Liver (tissue), 9 donors: ENCODE results near the gene CUBN. TPM values are rescaled to one million over a fixed set of nuclear protein-coding genes. Genes with fewer than 3 reads are reported as not detected.

ENCODE experiments used
- DNase-seq: peaks from one replicate; pipeline ENCODE4 v3.0.0-alpha.2; 2017; ENCODE audit warnings: low spot score
- H3K27ac ChIP-seq, 2 donors: one replicate each; pipeline ENCODE4 v1.7.0; 2013; ENCODE audit warnings: inconsistent platforms in 2 of 2, low read length in 2 of 2, control low read depth in 1 of 2, low read depth in 1 of 2, mild to moderate bottlenecking in 1 of 2
- H3K27me3 ChIP-seq, 4 donors: one replicate each; pipeline versions ENCODE4 v1.6.1 to v1.7.0; 2013; ENCODE audit warnings: low read length in 3 of 4, inconsistent platforms in 1 of 4, mild to moderate bottlenecking in 1 of 4, moderate library complexity in 1 of 4; ENCODE audit not compliant: control insufficient read depth in 4 of 4, insufficient read depth in 4 of 4
- H3K36me3 ChIP-seq, 4 donors: one replicate each; pipeline versions ENCODE4 v1.6.1 to v1.7.0; 2013; ENCODE audit warnings: low read length in 3 of 4, mild to moderate bottlenecking in 3 of 4, low read depth in 1 of 4, moderate library complexity in 1 of 4; ENCODE audit not compliant: control insufficient read depth in 4 of 4, insufficient read depth in 3 of 4
- H3K4me1 ChIP-seq, 4 donors: one replicate each; pipeline versions ENCODE4 v1.6.1 to v1.7.0; 2013; ENCODE audit warnings: low read length in 3 of 4, mild to moderate bottlenecking in 3 of 4, moderate library complexity in 1 of 4; ENCODE audit not compliant: control insufficient read depth in 4 of 4, insufficient read depth in 4 of 4
- H3K4me3 ChIP-seq, 3 donors: one replicate each; pipeline versions ENCODE4 v1.6.1 to v1.7.0; 2013; ENCODE audit warnings: low read length in 3 of 3, control low read depth in 1 of 3, low read depth in 1 of 3, mild to moderate bottlenecking in 1 of 3
- H3K9ac ChIP-seq, 2 donors: one replicate each; pipeline ENCODE4 v1.7.0; 2013; ENCODE audit warnings: low read length in 2 of 2, mild to moderate bottlenecking in 2 of 2, moderate library complexity in 2 of 2, control low read depth in 1 of 2, low read depth in 1 of 2
- H3K9me3 ChIP-seq, 4 donors: one replicate each; pipeline versions ENCODE4 v1.6.1 to v1.7.0; 2013; ENCODE audit warnings: low read length in 3 of 4; ENCODE audit not compliant: control insufficient read depth in 4 of 4
- ATF3 ChIP-seq: IDR thresholded peaks from 2 replicates; pipeline ENCODE4 v1.6.1; 2016; ENCODE audit warnings: antibody characterized with exemption
- CTCF ChIP-seq: fragments of 150-350 bp; IDR thresholded peaks from 2 replicates; pipeline ENCODE4 v1.5.1; 2017; ENCODE audit warnings: improper control_type of control experiment, low read depth, low read length; ENCODE audit not compliant: missing input control
- FOXA1 ChIP-seq: IDR thresholded peaks from 2 replicates; pipeline ENCODE4 v1.6.1; 2016; ENCODE audit warnings: antibody characterized with exemption
- FOXA2 ChIP-seq: IDR thresholded peaks from 2 replicates; pipeline ENCODE4 v1.6.1; 2016; ENCODE audit warnings: antibody characterized with exemption
- GABPA ChIP-seq, 2 donors: IDR thresholded peaks in 1 of 2; conservative IDR thresholded peaks in 1 of 2; 2 replicates each; pipeline ENCODE4 v1.6.1; 2016; ENCODE audit warnings: antibody characterized with exemption in 2 of 2, mild to moderate bottlenecking in 1 of 2, moderate library complexity in 1 of 2
- HNF4G ChIP-seq: IDR thresholded peaks from 2 replicates; pipeline ENCODE4 v1.6.1; 2016; ENCODE audit warnings: antibody characterized with exemption
- JUND ChIP-seq, 2 donors: IDR thresholded peaks; 2 replicates each; pipeline ENCODE4 v1.6.1; 2016; ENCODE audit warnings: antibody characterized with exemption in 2 of 2
- MAX ChIP-seq: IDR thresholded peaks from 2 replicates; pipeline ENCODE4 v1.6.1; 2016; ENCODE audit warnings: antibody characterized with exemption
- NR2F2 ChIP-seq: IDR thresholded peaks from 2 replicates; pipeline ENCODE4 v1.6.1; 2016; ENCODE audit warnings: antibody characterized with exemption
- RAD21 ChIP-seq, 2 donors: IDR thresholded peaks; 2 replicates each; pipeline ENCODE4 v1.6.1; 2016; ENCODE audit warnings: antibody characterized with exemption in 2 of 2, mild to moderate bottlenecking in 2 of 2
- REST ChIP-seq: IDR thresholded peaks from 2 replicates; pipeline ENCODE4 v1.6.1; 2016; ENCODE audit warnings: antibody characterized with exemption, mild to moderate bottlenecking
- RXRA ChIP-seq, 2 donors: IDR thresholded peaks; 2 replicates each; pipeline ENCODE4 v1.6.1; 2017 to 2018; ENCODE audit warnings: antibody characterized with exemption in 2 of 2, mild to moderate bottlenecking in 1 of 2
- SP1 ChIP-seq: IDR thresholded peaks from 2 replicates; pipeline ENCODE4 v1.6.1; 2018; ENCODE audit warnings: antibody characterized with exemption, mild to moderate bottlenecking
- TAF1 ChIP-seq: conservative IDR thresholded peaks from 2 replicates; pipeline ENCODE4 v1.6.1; 2016; ENCODE audit warnings: antibody characterized with exemption, mild to moderate bottlenecking
- ZBTB33 ChIP-seq: IDR thresholded peaks from 2 replicates; pipeline ENCODE4 v1.6.1; 2016; ENCODE audit warnings: antibody characterized with exemption
- WGBS: extraction: QIAGEN DNeasy Blood & Tissue Kit; methylation state at CpG from one replicate; pipeline ENCODE4 v1.1.7; 2013; 5-methylcytosine and 5-hydroxymethylcytosine counted together
- polyA plus RNA-seq, 2 donors: library from polyadenylated mRNA; stranded (reverse) in 1 of 2; unstranded in 1 of 2; fragments of 200-250 nt in 1 of 2; fragments of >200 nt in 1 of 2; fragmentation: Nextera tagmentation in 1 of 2; extraction: Ambion mirVana in 1 of 2; gene quantifications; one replicate each; pipeline versions ENCODE4 v1.2.1 to v1.2.3, GENCODE V29; 2013 to 2015
- total RNA-seq, 2 donors: library from RNA; depleted of rRNA; stranded (reverse); fragments of >200 nt; gene quantifications; one replicate each; pipeline ENCODE4 v1.2.3, GENCODE V29; 2014
- donor health status: healthy.
- donor health status: healthy.
- donor health status: healthy.
- donor health status: healthy.
- donor health status: healthy.

Gene CUBN
- total and polyA plus RNA-seq, 4 donors, result 0.01 to 0.67 (median 0.30) TPM

- Histone ChIP-seq H3K4me3 (no peak overlapping the region), H3K36me3 (no peaks in the 10 kb centered on the region), H3K9ac (no peak overlapping the region), H3K27ac (no peak overlapping the region), H3K27me3 (no peaks in the 10 kb centered on the region), H3K9me3 (no peaks in the 10 kb centered on the region), H3K4me1 (no peaks in the 10 kb centered on the region)
- no peak for DNase-seq
- 77% methylated on average over 7 of the region's 7 CpGs for WGBS
- TF ChIP-seq RAD21 (IDR thresholded peaks at IDR 0.05) (no peak), CTCF (no peak), JUND (IDR thresholded peaks at IDR 0.05) (no peak), SP1 (no peak), MAX (no peak), NR2F2 (no peak), GABPA (IDR thresholded peaks at IDR 0.05 in 1 of 2, conservative IDR thresholded peaks at IDR 0.05 in 1 of 2) (no peak), FOXA2 (no peak), ATF3 (no peak), RXRA (IDR thresholded peaks at IDR 0.05) (no peak), REST (no peak), ZBTB33 (no peak), FOXA1 (no peak), HNF4G (no peak)
Measured at GRCh38 chr10:17025444-17026295, 103.9 kb downstream of the CUBN start.

GRCh38 chr10:17024461-17024860 is 105.2 kb downstream of the CUBN start:
- TF ChIP-seq RXRA (IDR thresholded peaks at IDR 0.05) (no peak), JUND (IDR thresholded peaks at IDR 0.05) (no peak), TAF1 (no peak), NR2F2 (no peak), GABPA (IDR thresholded peaks at IDR 0.05 in 1 of 2, conservative IDR thresholded peaks at IDR 0.05 in 1 of 2) (no peak), RAD21 (IDR thresholded peaks at IDR 0.05) (no peak), SP1 (no peak)
- no peak overlapping the region for H3K9ac ChIP-seq
- no peak overlapping the region for H3K4me3 ChIP-seq
- H3K27ac ChIP-seq, result no peak overlapping the region
- no peaks in the 10 kb centered on the region for H3K4me1 ChIP-seq
- no peaks in the 10 kb centered on the region for H3K36me3 ChIP-seq
- DNase-seq, result no peak
- no peaks in the 10 kb centered on the region for H3K27me3 ChIP-seq
- H3K9me3 ChIP-seq, result no peaks in the 10 kb centered on the region
- 93% methylated on average over 4 of the region's 4 CpGs for WGBS
